CD4-positive, alpha-beta T cell treated with Interleukin-1 beta for 1 hour (primary cell): Measurements from ENCODE around the gene RIT1.

Experiments
- DNase-seq, 2 donors: peaks; one replicate each; pipeline ENCODE4 v3.0.0-alpha.2; 2020 to 2022

The RIT1 gene

GRCh38 chr1:155890251-155890650, 20.9 kb downstream of the RIT1 start:
- no peak for DNase-seq

DNA sequence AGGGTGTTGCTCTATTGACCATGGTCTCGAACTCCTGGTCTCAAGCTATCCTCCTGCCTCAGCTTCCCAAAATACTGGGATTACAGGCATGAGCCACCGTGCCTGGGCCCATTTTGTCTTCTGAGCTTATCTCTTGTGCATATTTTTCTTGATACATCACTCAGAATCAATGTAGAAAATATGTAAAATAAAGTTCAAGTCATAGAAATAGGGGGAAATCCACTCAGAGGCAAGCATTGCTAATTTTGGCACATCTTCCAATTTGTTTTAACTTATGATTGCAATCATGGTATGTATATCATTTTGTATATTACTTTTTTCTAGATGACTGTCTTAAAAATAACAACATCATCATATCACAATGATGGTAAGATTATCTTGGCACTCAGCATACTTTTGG, 21.6 kb downstream of the RIT1 start:
- DNase-seq = no peak

GRCh38 chr1:155888481-155888880, 22.7 kb downstream of the RIT1 start:
- DNase-seq = no peak

DNA sequence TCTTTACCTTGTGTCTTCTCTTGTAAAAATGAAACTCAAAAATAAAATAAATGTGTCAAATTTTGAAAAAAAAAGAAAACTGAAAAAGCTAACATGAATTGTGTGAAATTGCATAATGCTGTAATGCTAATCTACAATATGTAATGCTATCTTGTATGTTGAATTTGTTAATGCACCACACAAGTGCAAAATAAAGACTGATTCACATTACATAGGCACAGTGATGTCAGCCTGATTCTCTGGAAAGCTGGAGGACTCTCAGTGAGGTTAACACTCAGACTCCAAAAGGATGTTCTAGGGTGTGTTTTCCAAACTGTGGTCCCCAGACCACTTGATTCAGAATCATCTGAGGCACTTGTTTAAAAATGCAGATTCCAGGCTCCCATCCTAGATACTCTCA, 26.2 kb downstream of the RIT1 start:
- no peak for DNase-seq

- no peak for DNase-seq
Observed at GRCh38 chr1:155884031-155884960, 26.9 kb downstream of the RIT1 start.

DNA sequence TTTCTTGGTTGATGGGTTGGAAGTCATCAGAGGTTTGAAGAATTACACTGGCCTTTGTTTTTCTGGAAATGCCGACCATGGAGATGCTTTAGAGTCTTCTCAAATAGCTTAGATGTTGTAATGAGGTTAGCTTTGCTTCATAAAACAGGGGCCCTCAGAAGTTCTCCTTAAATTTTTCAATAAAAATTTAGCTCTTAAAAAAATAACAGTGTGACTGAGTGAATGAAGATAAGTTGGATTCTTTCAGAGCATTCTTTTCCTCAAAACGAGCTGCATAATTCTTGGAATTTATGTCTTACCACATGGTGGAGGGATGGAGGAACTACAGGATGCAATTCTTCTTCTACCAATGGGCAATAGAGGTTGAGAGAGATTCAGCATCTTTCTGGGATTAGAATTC, 28.4 kb downstream of the RIT1 start:
- DNase-seq = no peak

DNA sequence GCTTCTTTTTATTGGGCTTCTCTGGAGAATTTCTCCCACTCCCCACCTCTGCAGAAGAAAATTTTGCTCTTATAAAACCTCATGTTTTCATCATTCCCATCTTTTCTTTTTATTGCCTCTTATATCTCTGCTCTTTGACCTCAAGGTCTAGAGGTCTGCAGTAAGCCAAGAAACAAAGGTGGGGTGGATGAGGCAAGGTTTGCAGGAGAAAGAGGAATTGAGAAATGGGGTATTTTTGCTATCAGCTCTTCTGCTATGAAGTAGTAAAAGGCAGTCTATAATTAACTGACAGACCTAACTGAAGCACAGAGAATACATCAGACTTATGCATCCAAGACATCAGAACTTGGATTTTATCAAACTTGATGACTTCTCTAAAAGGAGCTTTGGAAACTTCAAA, 28.9 kb downstream of the RIT1 start:
- no peak for DNase-seq

DNA sequence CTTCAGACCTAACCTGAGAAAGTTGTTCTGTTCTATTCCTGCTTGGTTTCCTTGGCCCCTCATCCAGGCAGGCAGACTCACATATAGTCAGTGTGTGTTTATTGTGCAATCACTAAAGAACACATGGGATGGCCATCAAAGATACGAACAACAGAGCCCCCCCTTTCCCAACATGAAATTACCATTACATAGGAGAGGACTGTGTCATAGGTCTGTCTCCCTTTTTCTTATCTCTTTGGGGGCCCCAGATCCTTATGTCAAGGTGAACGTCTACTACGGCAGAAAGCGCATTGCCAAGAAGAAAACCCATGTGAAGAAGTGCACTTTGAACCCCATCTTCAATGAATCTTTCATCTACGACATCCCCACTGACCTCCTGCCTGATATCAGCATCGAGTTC, 30.2 kb downstream of the RIT1 start:
- DNase-seq = no peak

- DNase-seq = no peak
Observed at GRCh38 chr1:155880251-155880650, 30.9 kb downstream of the RIT1 start.

- no peak for DNase-seq
Observed at GRCh38 chr1:155877945-155878344, 33.2 kb downstream of the RIT1 start.

DNA sequence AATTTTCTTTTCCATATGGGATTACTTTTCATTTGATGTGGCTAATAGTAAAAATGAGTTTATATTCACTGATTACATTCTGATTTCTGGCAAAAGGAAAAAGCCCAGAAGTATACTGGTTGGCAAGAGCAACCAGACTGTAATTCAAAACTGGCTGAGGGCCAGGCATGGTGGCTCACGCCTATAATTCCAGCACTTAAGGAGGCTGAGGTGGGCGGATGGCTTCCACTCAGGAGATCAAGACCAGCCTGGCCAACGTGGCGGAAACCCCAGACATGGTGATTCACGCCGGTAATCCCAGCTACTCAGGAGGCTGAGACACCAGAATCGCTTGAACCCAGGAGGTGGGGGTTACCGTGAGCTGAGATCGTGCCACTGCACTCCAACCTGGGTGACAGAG, 37.3 kb downstream of the RIT1 start:
- no peak for DNase-seq

DNA sequence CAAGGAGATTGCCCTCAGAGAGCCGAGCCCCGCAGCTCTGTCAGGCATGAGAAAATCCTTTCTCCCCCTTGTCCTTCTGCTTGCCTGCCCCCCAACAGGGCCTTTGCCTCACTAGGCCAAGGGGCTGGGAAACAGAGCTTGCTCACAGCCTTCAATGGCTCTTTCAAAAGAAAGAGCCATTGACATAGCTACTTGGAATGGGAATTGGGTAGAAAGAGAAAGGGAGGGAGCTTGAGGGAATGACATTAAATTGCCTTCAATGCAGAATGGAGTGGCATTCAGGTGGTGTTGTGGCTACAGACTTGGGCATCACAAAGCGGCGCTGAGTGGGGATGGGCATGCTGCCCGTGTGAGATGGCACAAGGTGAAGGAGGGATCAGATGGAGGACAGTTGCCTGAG, 38.6 kb downstream of the RIT1 start:
- no peak for DNase-seq

GRCh38 chr1:155871390-155871789, 39.8 kb downstream of the RIT1 start:
- no peak for DNase-seq

- DNase-seq = no peak
Observed at GRCh38 chr1:155867766-155868165, 43.4 kb downstream of the RIT1 start.

- no peak for DNase-seq
Observed at GRCh38 chr1:155864393-155864792, 46.8 kb downstream of the RIT1 start.

GRCh38 chr1:155861896-155862295, 49.3 kb downstream of the RIT1 start:
- no peak for DNase-seq

DNA sequence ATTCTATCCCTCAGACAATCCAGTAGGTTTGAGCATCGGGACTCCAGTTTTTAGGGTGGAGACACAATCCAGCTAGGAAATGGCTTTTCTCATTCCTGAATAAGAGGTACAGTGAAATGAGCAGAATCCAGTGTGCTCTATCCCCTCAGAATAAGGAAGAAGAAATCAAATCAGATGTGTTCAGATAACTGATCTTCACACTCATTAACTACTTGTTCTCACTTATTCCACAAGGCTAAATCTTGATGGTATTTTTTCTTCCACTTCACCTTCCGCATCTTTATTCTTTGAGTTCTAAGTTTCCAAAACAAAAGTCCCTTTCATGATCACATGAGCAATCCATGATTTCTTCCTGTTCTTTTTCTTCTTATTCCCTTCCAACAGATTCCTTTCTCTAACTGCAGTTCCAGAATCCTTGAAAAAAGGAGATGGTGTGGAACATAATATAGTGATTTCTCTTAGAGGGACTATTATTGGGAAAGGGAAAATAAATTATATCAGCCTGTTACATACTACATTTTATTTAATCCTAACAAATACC, 50.1 kb downstream of the RIT1 start:
- no peak for DNase-seq

DNA sequence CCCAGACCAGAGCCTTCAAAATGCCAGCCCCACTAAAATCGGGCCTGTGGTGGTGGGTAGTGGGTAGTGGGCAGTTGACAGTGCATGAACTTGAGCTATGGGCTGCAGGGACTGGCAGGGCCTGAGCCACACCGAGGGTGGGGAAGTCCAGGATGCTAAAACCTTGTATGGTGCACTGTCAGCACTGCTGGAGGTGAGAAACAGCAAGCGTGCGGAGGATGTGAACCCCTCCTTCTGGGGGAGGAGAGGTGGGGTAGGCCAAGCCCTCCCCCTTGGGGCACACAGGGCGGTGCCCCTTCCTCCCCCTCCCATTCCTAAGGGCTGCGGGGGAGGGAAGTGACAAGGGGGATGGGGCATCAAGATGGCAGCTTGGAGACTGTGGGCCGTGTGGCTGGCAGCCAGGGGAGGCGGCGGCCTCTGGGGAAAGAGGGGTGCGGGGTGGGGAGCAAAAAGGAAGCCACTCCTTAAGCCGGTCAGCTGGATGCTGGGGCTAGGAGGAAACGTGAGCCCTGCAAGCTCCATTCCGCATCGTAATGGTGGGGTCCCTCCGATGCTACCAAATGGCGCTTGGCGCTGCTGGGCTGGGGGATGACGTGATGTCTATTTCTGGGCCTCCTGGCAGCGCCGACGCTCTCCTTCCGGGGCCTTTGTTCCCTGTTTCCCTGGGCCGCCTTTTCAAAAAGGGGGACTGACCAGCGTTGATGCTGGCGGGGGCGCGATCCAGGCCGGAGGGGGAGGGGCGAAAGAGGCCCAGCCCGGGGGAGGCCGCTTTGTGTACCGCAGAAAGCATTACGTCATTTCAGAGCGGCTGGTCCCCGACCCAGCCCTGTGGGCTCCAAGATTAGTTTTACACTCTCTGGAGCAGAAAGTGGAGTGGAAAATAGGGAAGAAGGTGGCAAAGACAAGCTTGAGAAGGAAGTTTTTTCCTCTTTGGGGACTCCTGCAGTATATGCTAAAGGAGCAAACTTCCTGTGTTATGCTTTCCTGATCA, 51.0 kb downstream of the RIT1 start:
- DNase-seq = peak; percentile 81 to 85

DNA sequence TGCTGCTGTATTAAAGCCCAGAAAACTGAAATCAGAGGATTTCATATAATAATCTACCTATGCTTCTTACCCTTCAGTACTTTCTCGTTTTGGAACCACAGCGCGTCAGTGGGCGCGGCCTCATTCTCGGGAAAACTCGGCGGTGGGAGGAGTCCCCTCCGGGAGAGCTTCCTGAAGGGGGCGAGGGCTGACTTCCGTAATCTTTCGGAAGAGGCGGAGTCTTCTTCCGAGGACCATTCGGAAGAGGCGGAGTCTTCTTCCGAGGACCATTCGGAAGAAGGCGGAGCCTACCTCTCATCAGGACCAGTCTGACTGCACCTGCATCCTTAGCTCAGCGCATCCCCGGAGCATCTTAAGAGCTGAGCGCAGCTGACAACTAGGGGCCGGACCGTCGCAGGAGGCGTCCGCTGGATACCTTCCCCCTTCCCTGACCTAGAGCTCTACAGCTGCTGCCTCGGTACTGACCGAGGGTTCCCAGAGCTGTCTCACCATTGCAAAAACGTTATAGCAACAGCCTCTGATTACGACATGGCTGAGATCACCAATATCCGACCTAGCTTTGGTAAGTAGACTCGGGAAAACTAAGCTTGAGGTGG, 51.8 kb downstream of the RIT1 start, which contains the start of gene SYT11:
Gene SYT11 (plus strand): TSS at position 334 of the 596 bp plus-strand sequence. CDS start 195 bp downstream, at position 529.
- DNase-seq = peak; percentile 95 to 96

GRCh38 chr1:155858800-155859233, 52.3 kb downstream of the RIT1 start:
- DNase-seq = peak in 1 of 2 donors; percentile 26

DNA sequence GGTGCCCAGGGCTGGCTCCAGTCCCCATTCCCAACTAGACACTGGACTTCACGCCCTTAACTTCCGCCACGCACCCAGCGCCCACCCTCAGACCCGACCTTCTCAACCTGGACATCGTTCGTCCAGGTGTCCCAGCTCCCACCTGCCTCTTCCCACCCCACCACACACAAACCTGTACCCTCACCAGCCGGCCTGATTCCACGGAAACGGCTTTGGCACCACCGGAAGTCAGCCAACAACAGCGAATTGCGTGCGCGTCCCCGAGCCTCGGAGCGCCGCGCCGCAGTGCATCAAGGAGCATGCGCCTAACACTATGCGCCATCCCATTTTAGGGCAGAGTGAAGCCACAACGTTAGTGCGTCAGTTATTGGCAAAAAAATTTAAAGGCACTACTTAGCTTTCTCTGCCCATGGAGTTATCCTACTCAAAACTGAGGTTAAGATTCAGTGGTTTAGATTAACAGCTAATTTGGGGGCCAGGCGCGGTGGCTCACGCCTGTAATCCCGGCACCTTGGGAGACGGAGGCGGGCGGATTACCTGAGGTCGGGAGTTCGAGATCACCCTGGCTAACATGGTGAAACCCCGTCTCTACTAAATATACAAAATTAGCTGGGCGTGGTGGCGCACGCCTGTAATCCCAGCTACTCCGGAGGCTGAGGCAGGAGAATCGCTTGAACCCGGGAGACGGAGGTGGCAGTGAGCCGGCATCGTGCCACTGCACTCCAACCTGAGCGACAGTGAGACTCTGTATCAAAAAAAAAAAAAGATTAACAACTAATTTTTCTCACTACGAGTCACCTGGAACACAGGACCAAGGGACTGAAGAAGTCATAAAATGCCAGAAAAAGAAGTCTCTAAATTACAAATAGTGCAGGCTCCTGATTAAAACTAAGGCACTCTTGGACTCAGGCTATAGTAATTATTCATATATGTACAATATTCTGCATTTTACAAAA, 53.9 kb downstream of the RIT1 start, which contains the start of gene GON4L:
Gene GON4L (minus strand): TSS at position 240 of the 956 bp plus-strand sequence. CDS start 3,434 bp downstream, outside the sequence.
- DNase-seq = peak; percentile 90 to 92
